22Rv1 (cell line): ENCODE measurements around the gene NBAS.

ENCODE experiments used
- ZFX ChIP-seq: fragments of 450-650 bp; IDR thresholded peaks from 2 replicates; pipeline ENCODE4 v1.6.1; 2017; ENCODE audit warnings: antibody characterized with exemption, borderline replicate concordance
- TF ChIP-seq, protein P1 (sequence below): fragments of 450-650 bp; IDR thresholded peaks from 2 replicates; pipeline ENCODE4 v1.5.1; 2017; ENCODE audit warnings: mild to moderate bottlenecking

DNA sequence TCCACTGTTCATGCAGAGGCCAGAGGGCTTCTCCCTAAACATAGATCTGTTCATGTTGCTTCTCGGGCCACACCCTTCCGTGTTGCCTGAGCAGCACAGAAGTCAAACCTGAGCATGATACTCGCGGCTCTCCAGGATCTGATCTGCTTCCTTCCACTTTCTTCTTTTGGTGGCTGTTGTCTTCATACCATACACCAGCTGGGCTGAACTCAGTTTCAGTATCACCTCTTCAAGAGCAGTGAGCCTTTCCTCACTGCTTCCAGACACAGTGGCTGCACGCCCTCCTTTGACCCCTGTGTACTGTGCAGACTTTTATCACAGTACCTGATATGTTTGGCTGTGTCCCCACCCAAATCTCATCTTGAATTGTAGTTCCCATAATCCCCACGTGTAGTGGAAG lies 348.9 kb downstream of the NBAS start:
- TF ChIP-seq, protein P1, sequence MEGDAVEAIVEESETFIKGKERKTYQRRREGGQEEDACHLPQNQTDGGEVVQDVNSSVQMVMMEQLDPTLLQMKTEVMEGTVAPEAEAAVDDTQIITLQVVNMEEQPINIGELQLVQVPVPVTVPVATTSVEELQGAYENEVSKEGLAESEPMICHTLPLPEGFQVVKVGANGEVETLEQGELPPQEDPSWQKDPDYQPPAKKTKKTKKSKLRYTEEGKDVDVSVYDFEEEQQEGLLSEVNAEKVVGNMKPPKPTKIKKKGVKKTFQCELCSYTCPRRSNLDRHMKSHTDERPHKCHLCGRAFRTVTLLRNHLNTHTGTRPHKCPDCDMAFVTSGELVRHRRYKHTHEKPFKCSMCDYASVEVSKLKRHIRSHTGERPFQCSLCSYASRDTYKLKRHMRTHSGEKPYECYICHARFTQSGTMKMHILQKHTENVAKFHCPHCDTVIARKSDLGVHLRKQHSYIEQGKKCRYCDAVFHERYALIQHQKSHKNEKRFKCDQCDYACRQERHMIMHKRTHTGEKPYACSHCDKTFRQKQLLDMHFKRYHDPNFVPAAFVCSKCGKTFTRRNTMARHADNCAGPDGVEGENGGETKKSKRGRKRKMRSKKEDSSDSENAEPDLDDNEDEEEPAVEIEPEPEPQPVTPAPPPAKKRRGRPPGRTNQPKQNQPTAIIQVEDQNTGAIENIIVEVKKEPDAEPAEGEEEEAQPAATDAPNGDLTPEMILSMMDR = no peak
- no peak for TF ChIP-seq ZFX
